Activated CD4-positive, alpha-beta T cell treated with anti-CD3 and anti-CD28 coated beads for 36 hours (primary cell): Measurements from ENCODE around the gene PEAK1. TPM values are rescaled to one million over a fixed set of nuclear protein-coding genes. Genes with fewer than 3 reads are reported as not detected.

Experiments used
- ATAC-seq: fragments of 200-7000 bp; cut with Tn5 transposase; one replicate; pipeline ENCODE4 v1.10.0; 2021; ENCODE audit warnings: mild to moderate bottlenecking, moderate library complexity
- CTCF ChIA-PET: fragments of 350-600 bp; sonication (Branson Sonifier 250); formaldehyde crosslinking; loops from one replicate; lab custom pipeline; 2021; ENCODE audit warnings: antibody characterized with exemption; lab: Charles Lee
- POLR2A ChIA-PET: fragments of 350-600 bp; sonication (Branson Sonifier 250); formaldehyde crosslinking; loops from one replicate; lab custom pipeline; 2021; ENCODE audit warnings: antibody characterized with exemption, inconsistent platforms; lab: Charles Lee
- DNase-seq: peaks from one replicate; pipeline ENCODE4 v3.0.0-alpha.2; 2020
- H3K27ac Mint-ChIP-seq: one replicate; pipeline ENCODE4 v1.8.0; 2021; ENCODE audit warnings: mixed read lengths
- H3K27me3 Mint-ChIP-seq: one replicate; pipeline ENCODE4 v1.8.0; 2021; ENCODE audit warnings: mixed read lengths
- H3K36me3 Mint-ChIP-seq: one replicate; pipeline ENCODE4 v1.8.0; 2021; ENCODE audit warnings: low read depth, mixed read lengths
- H3K4me1 Mint-ChIP-seq: one replicate; pipeline ENCODE4 v1.8.0; 2021; ENCODE audit warnings: mixed read lengths
- H3K4me3 Mint-ChIP-seq: one replicate; pipeline ENCODE4 v1.8.0; 2021; ENCODE audit warnings: mild to moderate bottlenecking, moderate library complexity, mixed read lengths
- H3K9me3 Mint-ChIP-seq: one replicate; pipeline ENCODE4 v1.8.0; 2021; ENCODE audit warnings: low read depth, mixed read lengths
- intact Hi-C, 2 experiments: fragments of 100-400 bp; cut with DNase I in 1 of 2; cut with micrococcal nuclease in 1 of 2; formaldehyde crosslinking; loops; one replicate each; pipeline versions ENCODE4 v1.14.2 to v1.15.1; 2022 to 2024; cut with DNase I, micrococcal nuclease
- total RNA-seq, 2 experiments: library from RNA; stranded (reverse); gene quantifications; one replicate each; pipeline ENCODE4 v1.2.3, GENCODE V29; 2021

The PEAK1 gene
- total RNA-seq: 10 to 100 TPM; 26.5 to 27.0 TPM

GRCh38 chr15:77419836-77420609, at the start of gene PEAK1:
Gene PEAK1, minus strand, starts transcription at chr15:77420104. Its CDS starts 238,178 bp downstream, at chr15:77181926.
- Mint-ChIP-seq H3K27me3 (no peaks in the 10 kb centered on the region), H3K9me3 (no peaks in the 10 kb centered on the region), H3K36me3 (peaks cover 5% of the 10 kb centered on the region), H3K4me1 (peaks cover 44% of the 10 kb centered on the region), H3K4me3 (peak within 1 kb of the TSS; percentile 95), H3K27ac (peak within 1 kb of the TSS; percentile 100)
- ATAC-seq: peak; percentile 99
- ChIA-PET CTCF (interaction anchor here (1.4 kb wide), 1 partner anchor 37 kb away, joined by 3 read pairs; no protein-coding TSS in a partner anchor), POLR2A (interaction anchor here (1.2 kb wide), 1 partner anchor 10 kb away, joined by 5 read pairs; no protein-coding TSS in a partner anchor)
- peak; percentile 100 for DNase-seq
- intact Hi-C loops: loop anchor here (1.0 to 10.0 kb wide), 14 partner anchors 10 to 1965 kb away; partner anchors contain the start of genes RCN2 (in 2 of the 2), ETFA (in 1 of the 2), SCAPER (in 1 of the 2) and TBC1D2B (in 1 of the 2)

- POLR2A ChIA-PET: no interaction called here
- no peaks in the 10 kb centered on the region for H3K27me3 Mint-ChIP-seq
- H3K4me3 Mint-ChIP-seq: no peak overlapping the region
- intact Hi-C loops: no loop called here
- H3K9me3 Mint-ChIP-seq: no peaks in the 10 kb centered on the region
- peaks cover 30% of the 10 kb centered on the region for H3K36me3 Mint-ChIP-seq
- CTCF ChIA-PET: no interaction called here
- H3K27ac Mint-ChIP-seq: no peak overlapping the region
- DNase-seq (no peak), ATAC-seq (no peak)
- no peaks in the 10 kb centered on the region for H3K4me1 Mint-ChIP-seq
Measured at GRCh38 chr15:77468896-77469295, 49.0 kb upstream of the PEAK1 start.

- H3K36me3 Mint-ChIP-seq: peaks cover 25% of the 10 kb centered on the region
- no peaks in the 10 kb centered on the region for H3K27me3 Mint-ChIP-seq
- ATAC-seq (no peak), DNase-seq (no peak)
- ChIA-PET CTCF (interaction anchor here (0.6 to 0.7 kb wide), 2 partner anchors 13 to 220 kb away, joined by 3 read pairs; no protein-coding TSS in a partner anchor), POLR2A (no interaction called here)
- H3K4me3 Mint-ChIP-seq: no peak overlapping the region
- intact Hi-C loops: no loop called here
- H3K27ac Mint-ChIP-seq: no peak overlapping the region
- H3K9me3 Mint-ChIP-seq: no peaks in the 10 kb centered on the region
- no peaks in the 10 kb centered on the region for H3K4me1 Mint-ChIP-seq
Measured at GRCh38 chr15:77466521-77466920, 46.6 kb upstream of the PEAK1 start.

- ATAC-seq: no peak
- CTCF ChIA-PET: no interaction called here
- Mint-ChIP-seq H3K4me3 (no peak overlapping the region), H3K4me1 (no peaks in the 10 kb centered on the region), H3K9me3 (no peaks in the 10 kb centered on the region), H3K27me3 (no peaks in the 10 kb centered on the region), H3K27ac (no peak overlapping the region), H3K36me3 (peaks cover 28% of the 10 kb centered on the region)
- no peak for DNase-seq
- POLR2A ChIA-PET: no interaction called here
- intact Hi-C loops: no loop called here
Measured at GRCh38 chr15:77464129-77464865, 44.4 kb upstream of the PEAK1 start.

GRCh38 chr15:77461486-77461885, 41.6 kb upstream of the PEAK1 start:
- Mint-ChIP-seq H3K4me1 (peaks cover 15% of the 10 kb centered on the region), H3K27me3 (no peaks in the 10 kb centered on the region)

GRCh38 chr15:77459031-77459430, 39.1 kb upstream of the PEAK1 start:
- no peak for ATAC-seq

More at GRCh38 chr15:77461486-77461885, 41.6 kb upstream of the PEAK1 start:
- ATAC-seq (no peak), DNase-seq (no peak)
- ChIA-PET CTCF (no interaction called here), POLR2A (no interaction called here)
- no peak overlapping the region for H3K4me3 Mint-ChIP-seq
- intact Hi-C loops: no loop called here
- H3K36me3 Mint-ChIP-seq: peaks cover 21% of the 10 kb centered on the region
- H3K27ac Mint-ChIP-seq: no peak overlapping the region
- no peaks in the 10 kb centered on the region for H3K9me3 Mint-ChIP-seq

GRCh38 chr15:77457905-77458265, 38.0 kb upstream of the PEAK1 start:
- Mint-ChIP-seq H3K4me1 (peaks cover 32% of the 10 kb centered on the region), H3K27ac (peak overlapping the region; percentile 17), H3K27me3 (no peaks in the 10 kb centered on the region), H3K36me3 (peaks cover 19% of the 10 kb centered on the region), H3K4me3 (no peak overlapping the region), H3K9me3 (no peaks in the 10 kb centered on the region)
- no peak for ATAC-seq
- ChIA-PET POLR2A (no interaction called here), CTCF (interaction anchor here (0.6 to 2.1 kb wide), 4 partner anchors 20 to 39 kb away, joined by 3 to 5 read pairs (median 3); no protein-coding TSS in a partner anchor)
- intact Hi-C loops: no loop called here
- no peak for DNase-seq

More at GRCh38 chr15:77459031-77459430, 39.1 kb upstream of the PEAK1 start:
- CTCF ChIA-PET: interaction anchor here (2.1 kb wide), 1 partner anchor 25 kb away, joined by 5 read pairs; no protein-coding TSS in a partner anchor
- peaks cover 32% of the 10 kb centered on the region for H3K4me1 Mint-ChIP-seq
- intact Hi-C loops: no loop called here
- no peak overlapping the region for H3K4me3 Mint-ChIP-seq
- no peak for DNase-seq
- POLR2A ChIA-PET: no interaction called here
- H3K27ac Mint-ChIP-seq: no peak overlapping the region
- H3K27me3 Mint-ChIP-seq: no peaks in the 10 kb centered on the region
- H3K36me3 Mint-ChIP-seq: peaks cover 19% of the 10 kb centered on the region
- no peaks in the 10 kb centered on the region for H3K9me3 Mint-ChIP-seq

- peak overlapping the region; percentile 17 for H3K27ac Mint-ChIP-seq
- ChIA-PET CTCF (interaction anchor here (0.6 to 1.3 kb wide), 3 partner anchors 20 to 38 kb away, joined by 3 read pairs; no protein-coding TSS in a partner anchor), POLR2A (no interaction called here)
- H3K4me3 Mint-ChIP-seq: no peak overlapping the region
- intact Hi-C loops: no loop called here
- H3K27me3 Mint-ChIP-seq: no peaks in the 10 kb centered on the region
- peak; percentile 55 for ATAC-seq
- peaks cover 32% of the 10 kb centered on the region for H3K4me1 Mint-ChIP-seq
- H3K36me3 Mint-ChIP-seq: peaks cover 19% of the 10 kb centered on the region
- no peak for DNase-seq
- no peaks in the 10 kb centered on the region for H3K9me3 Mint-ChIP-seq
Measured at GRCh38 chr15:77457191-77457904, 37.4 kb upstream of the PEAK1 start.

GRCh38 chr15:77456746-77457145, 36.8 kb upstream of the PEAK1 start:
- peaks cover 32% of the 10 kb centered on the region for H3K4me1 Mint-ChIP-seq
- ChIA-PET POLR2A (no interaction called here), CTCF (interaction anchor here (0.6 to 1.3 kb wide), 2 partner anchors 23 to 38 kb away, joined by 3 read pairs; no protein-coding TSS in a partner anchor)
- H3K4me3 Mint-ChIP-seq: no peak overlapping the region
- no peak for DNase-seq
- H3K36me3 Mint-ChIP-seq: peaks cover 19% of the 10 kb centered on the region
- no peaks in the 10 kb centered on the region for H3K9me3 Mint-ChIP-seq
- ATAC-seq: no peak
- intact Hi-C loops: no loop called here
- H3K27ac Mint-ChIP-seq: no peak overlapping the region
- H3K27me3 Mint-ChIP-seq: no peaks in the 10 kb centered on the region

- no peak for DNase-seq
- Mint-ChIP-seq H3K9me3 (no peaks in the 10 kb centered on the region), H3K27me3 (no peaks in the 10 kb centered on the region), H3K4me1 (peaks cover 32% of the 10 kb centered on the region), H3K27ac (peak overlapping the region; percentile 30), H3K36me3 (peaks cover 20% of the 10 kb centered on the region), H3K4me3 (no peak overlapping the region)
- peak; percentile 57 for ATAC-seq
- CTCF ChIA-PET: interaction anchor here (0.6 kb wide), 1 partner anchor 20 kb away, joined by 4 read pairs; no protein-coding TSS in a partner anchor
- POLR2A ChIA-PET: no interaction called here
- intact Hi-C loops: no loop called here
Measured at GRCh38 chr15:77455696-77456321, 35.9 kb upstream of the PEAK1 start.
